ENCODE measurements around the gene GLTPD2. TPM values are rescaled to one million over a fixed set of nuclear protein-coding genes. Genes with fewer than 3 reads are reported as not detected.

GLTPD2 gene
- total RNA-seq, 1 experiment from 2014 or later, result not detected

- TF ChIP-seq ATF3 (IDR thresholded peaks at IDR 0.05) (no peak), POLR2AphosphoS5 (IDR thresholded peaks at IDR 0.05; ENCODE audit: low read depth, low read length) (peak; percentile 56), SRF (IDR thresholded peaks at IDR 0.05; ENCODE audit: low read depth) (no peak), CBX3 (IDR thresholded peaks at IDR 0.05; ENCODE audit: low read depth) (peak; percentile 69), YY1 (IDR thresholded peaks at IDR 0.05; ENCODE audit: extremely low read depth, insufficient replicate concordance, low read depth, low read length) (peak; percentile 78), POLR2A (IDR thresholded peaks at IDR 0.05; ENCODE audit: borderline replicate concordance, extremely low read depth, insufficient read depth, insufficient read length) (peak; percentile 77), JUND (IDR thresholded peaks at IDR 0.05) (no peak), SIN3A (IDR thresholded peaks at IDR 0.05; ENCODE audit: low read depth) (peak; percentile 60; the same call in 1 of the 2 replicates), FOSL1 (IDR thresholded peaks at IDR 0.05; ENCODE audit: low read depth) (no peak), RAD21 (IDR thresholded peaks at IDR 0.05; ENCODE audit: low read depth) (peak; percentile 51), EZH2 (IDR thresholded peaks at IDR 0.05) (no peak)
These were observed 1.4 kb downstream of the GLTPD2 start (continued) for GRCh38 chr17:4789951-4790704.

- POLR2A ChIA-PET, result interaction anchor here (0.7 to 1.3 kb wide), 4 partner anchors 16 to 177 kb away, joined by 3 to 5 read pairs (median 3); partner anchors contain the start of genes PLD2 and SPAG7
- BruUV-seq (replicated peaks), result no TSS peak
- peak overlapping the region; percentile 79 for H3K9ac ChIP-seq (ENCODE audit: low read length)
- H3K27me3 ChIP-seq (ENCODE audit: insufficient read depth, low read length), result no peaks in the 10 kb centered on the region
- ATAC-seq (no peak), DNase-seq (ENCODE audit: low read depth, low spot score) (no peak)
- CTCF ChIA-PET, result interaction anchor here (0.7 to 3.6 kb wide), 17 partner anchors 12 to 224 kb away, joined by 3 to 19 read pairs (median 4); partner anchors contain the start of genes ARRB2, CHRNE, MED11 and PLD2
- peaks cover 25 to 42% of the 10 kb centered on the region in 2 experiments for H3K4me1 ChIP-seq (ENCODE audit: control insufficient read depth in 1 of 2, insufficient read depth in 2 of 2, low read length in 2 of 2)
- H3K4me3 ChIP-seq (replicated peaks in 1 of 2; ENCODE audit: low read depth in 1 of 2, low read length in 2 of 2), result peak overlapping the region; percentile 61 to 66
- RAD21 ChIA-PET (ENCODE audit: low non-redundant PET in 1 of 2, low total read pairs in 2 of 2, uncharacterized antibody in 2 of 2, unreplicated experiment in 2 of 2), result interaction anchor here (1.4 to 1.5 kb wide), 2 partner anchors 60 to 80 kb away, joined by 4 to 6 read pairs; partner anchors contain the start of genes ARRB2 (in 1 of the 2) and MED11 (in 1 of the 2)
- no peaks in the 10 kb centered on the region for H3K9me3 ChIP-seq (ENCODE audit: control insufficient read depth in 1 of 2, insufficient read depth in 1 of 2, low read depth in 1 of 2, low read length in 2 of 2)
- no peaks in the 10 kb centered on the region for H3K36me3 ChIP-seq (ENCODE audit: control insufficient read depth in 1 of 2, insufficient read depth in 2 of 2, low read length in 2 of 2)
- H2AFZ ChIP-seq (ENCODE audit: low read depth, low read length, poor library complexity, severe bottlenecking), result peak overlapping the region; percentile 81
- H3K9me2 ChIP-seq (ENCODE audit: insufficient read depth), result no peaks in the 10 kb centered on the region
- peak overlapping the region; percentile 92 for H3K4me2 ChIP-seq (ENCODE audit: low read length)
- peaks cover 8% of the 10 kb centered on the region; the same call in 1 of the 2 replicates for H3K79me2 ChIP-seq (ENCODE audit: insufficient read depth, low read length)
- TF ChIP-seq RAD21 (IDR thresholded peaks at IDR 0.05; ENCODE audit: low read depth) (no peak), ATF3 (IDR thresholded peaks at IDR 0.05) (no peak), POLR2A (IDR thresholded peaks at IDR 0.05; ENCODE audit: borderline replicate concordance, extremely low read depth, insufficient read depth, insufficient read length) (no peak), ELF1 (IDR thresholded peaks at IDR 0.05; ENCODE audit: borderline replicate concordance, low read depth) (no peak), YY1 (IDR thresholded peaks at IDR 0.05; ENCODE audit: extremely low read depth, insufficient replicate concordance, low read depth, low read length) (no peak), FOSL1 (IDR thresholded peaks at IDR 0.05; ENCODE audit: low read depth) (no peak), SRF (IDR thresholded peaks at IDR 0.05; ENCODE audit: low read depth) (no peak), CTCF (IDR thresholded peaks at IDR 0.05 in 2 of 3, conservative IDR thresholded peaks at IDR 0.05 in 1 of 3; ENCODE audit: borderline replicate concordance in 1 of 3, insufficient read depth in 1 of 3, low read depth in 2 of 3, low read length in 2 of 3) (no peak), JUND (IDR thresholded peaks at IDR 0.05) (no peak), MAX (IDR thresholded peaks at IDR 0.05) (no peak), SP1 (IDR thresholded peaks at IDR 0.05; ENCODE audit: low read depth) (no peak)
- H3K27ac ChIP-seq (ENCODE audit: low read depth, low read length), result peak overlapping the region; percentile 98
- H4K20me1 ChIP-seq (ENCODE audit: insufficient read depth), result no peaks in the 10 kb centered on the region
- intact Hi-C loops (cut with micrococcal nuclease), result loop anchor here (2.0 kb wide), 1 partner anchor 60 kb away; the partner anchor contains the start of gene MED11
These were observed 1.9 kb downstream of the GLTPD2 start for GRCh38 chr17:4790705-4791088.

Data from HCT116 (cell line).